Measurements from ENCODE around the gene ZNF501. TPM values are rescaled to one million over a fixed set of nuclear protein-coding genes. Genes with fewer than 3 reads are reported as not detected.

Gene ZNF501
- total RNA-seq, 1 experiment from 2014 or later, result 4.9 TPM

GRCh38 chr3:44761424-44762169 is 32.2 kb downstream of the ZNF501 start, which contains the start of the genes KIAA1143 and KIF15:
TSS of gene KIAA1143 (minus strand) at chr3:44761619. CDS start at chr3:44761602, 17 bp downstream.
TSS of gene KIF15 (plus strand) at chr3:44761794. CDS start at chr3:44761866, 72 bp downstream.
- Histone ChIP-seq H4K20me1 (ENCODE audit: control insufficient read depth, insufficient read depth, insufficient read length) (no peaks in the 10 kb centered on the region), H3K14ac (ENCODE audit: insufficient read depth, low read length) (peak within 1 kb of the TSS; percentile 98), H3K23ac (ENCODE audit: insufficient read length, low read depth, low read length) (no peak within 1 kb of the TSS), H3K56ac (ENCODE audit: insufficient read length, low read depth, low read length) (no peak within 1 kb of the TSS), H3K4me2 (ENCODE audit: insufficient read depth, insufficient read length, low read length) (peak within 1 kb of the TSS; percentile 78), H2BK12ac (ENCODE audit: insufficient read length, low read depth, low read length) (no peak within 1 kb of the TSS), H4K91ac (ENCODE audit: insufficient read length, low read depth, low read length) (no peak within 1 kb of the TSS), H2BK5ac (ENCODE audit: insufficient read length, low read length) (no peak within 1 kb of the TSS), H2BK120ac (ENCODE audit: low read depth, low read length, poor library complexity, severe bottlenecking) (no peak within 1 kb of the TSS), H3K27ac (ENCODE audit: insufficient read length, low read depth, low read length) (peak within 1 kb of the TSS; percentile 77), H3K4ac (ENCODE audit: low read depth, low read length) (no peak within 1 kb of the TSS; the same call in 1 of the 2 replicates), H2AFZ (ENCODE audit: low read length) (no peak within 1 kb of the TSS), H3T11ph (ENCODE audit: low read length) (no peak within 1 kb of the TSS), H3K9me3 (ENCODE audit: control insufficient read depth, low read depth, low read length) (peaks cover 3% of the 10 kb centered on the region), H2BK15ac (ENCODE audit: low read depth, low read length) (no peak within 1 kb of the TSS), H4K5ac (ENCODE audit: insufficient read length, low read depth, low read length) (no peak within 1 kb of the TSS), H3K18ac (ENCODE audit: insufficient read length, low read depth, low read length) (peak within 1 kb of the TSS; percentile 97), H2BK20ac (ENCODE audit: low read depth, low read length, poor library complexity, severe bottlenecking) (no peak within 1 kb of the TSS), H4K8ac (replicated peaks; ENCODE audit: insufficient read length, low read depth, low read length) (no peak within 1 kb of the TSS), H2AK5ac (ENCODE audit: insufficient read length, low read length) (no peak within 1 kb of the TSS), H3K9ac (ENCODE audit: extremely low read depth, insufficient read length, low read length) (peak within 1 kb of the TSS; percentile 92), H3K27me3 (ENCODE audit: insufficient read depth, low read length) (no peaks in the 10 kb centered on the region), H3K23me2 (ENCODE audit: insufficient read length, low read depth, low read length, poor library complexity, severe bottlenecking) (peaks cover 3% of the 10 kb centered on the region), H3K4me1 (ENCODE audit: insufficient read depth, low read length) (no peaks in the 10 kb centered on the region), H3K79me2 (ENCODE audit: insufficient read depth, low read length) (peaks cover 21% of the 10 kb centered on the region; the same call in 1 of the 2 replicates), H3K79me1 (ENCODE audit: insufficient read depth, low read depth, low read length, poor library complexity, severe bottlenecking) (peaks cover 6% of the 10 kb centered on the region)
- TF ChIP-seq CTCF (conservative IDR thresholded peaks at IDR 0.05), result peak; percentile 31; the same call in 2 of the 3 replicates
- Mint-ChIP-seq H3K27ac (peak within 1 kb of the TSS; percentile 98 to 100 (median 99)), H3K4me1 (peaks cover 9 to 31% of the 10 kb centered on the region in 2 experiments), H3K4me3 (peak within 1 kb of the TSS; percentile 93 to 95), H3K27me3 (ENCODE audit: low read depth) (no peaks in the 10 kb centered on the region), H3K36me3 (ENCODE audit: insufficient read depth in 1 of 3, low read depth in 3 of 3) (peaks cover 52 to 62% (median 60%) of the 10 kb centered on the region in 3 experiments), H3K9me3 (peaks cover 24 to 51% of the 10 kb centered on the region in 2 experiments)
- peak; percentile 96 for DNase-seq
- no CpG with 5 or more reads among the region's 64 CpGs for WGBS (ENCODE audit: extremely low coverage, insufficient read length, low lambda C conversion rate)

All from H9 (cell line).